B cell (primary cell): Measurements from ENCODE around the gene CENPP. TPM values are rescaled to one million over a fixed set of nuclear protein-coding genes. Genes with fewer than 3 reads are reported as not detected.

Source experiments
- ATAC-seq: fragments of 200-7000 bp; cut with Tn5 transposase; one replicate; pipeline ENCODE4 v1.10.0; 2021; ENCODE audit warnings: low read depth, mild to moderate bottlenecking, moderate number of reproducible peaks, moderate library complexity
- CTCF ChIA-PET: fragments of 350-600 bp; sonication (Branson Sonifier 250); formaldehyde crosslinking; loops from one replicate; lab custom pipeline; 2021; ENCODE audit warnings: antibody characterized with exemption, inconsistent platforms; lab: Charles Lee
- POLR2A ChIA-PET: fragments of 350-600 bp; sonication (Branson Sonifier 250); formaldehyde crosslinking; loops from one replicate; lab custom pipeline; 2021; ENCODE audit warnings: antibody characterized with exemption; lab: Charles Lee
- DNase-seq: peaks from one replicate; pipeline ENCODE4 v3.0.0; 2013
- H2AFZ ChIP-seq: 2 replicates; pipeline ENCODE4 v1.6.1; 2012; ENCODE audit warnings: mild to moderate bottlenecking, low read depth, low read length; ENCODE audit not compliant: insufficient read depth, poor library complexity, severe bottlenecking
- H3K27ac ChIP-seq, 2 donors: 1 replicate in 1 of 2; 2 replicates in 1 of 2; pipeline ENCODE4 v1.5.1; 2012 to 2013; ENCODE audit warnings: low read length in 2 of 2, mild to moderate bottlenecking in 2 of 2, moderate library complexity in 1 of 2
- H3K27me3 ChIP-seq, 4 experiments: fragments of 200-600 bp in 1 of 4; sonication (generic) in 1 of 4; replicated peaks in 1 of 4; 1 replicate in 2 of 4; 2 replicates in 2 of 4; pipeline versions ENCODE4 v1.6.1 to v1.7.0; 2013 to 2016; ENCODE audit warnings: low read length in 3 of 4, mild to moderate bottlenecking in 2 of 4, mixed read lengths in 1 of 4, moderate library complexity in 1 of 4; ENCODE audit not compliant: insufficient read depth in 4 of 4, control insufficient read depth in 3 of 4; ENCODE audit errors: control extremely low read depth in 1 of 4
- H3K36me3 ChIP-seq, 2 experiments: replicated peaks in 1 of 2; 1 replicate in 1 of 2; 2 replicates in 1 of 2; pipeline versions ENCODE4 v1.6.1 to v1.7.1; 2013; ENCODE audit warnings: low read length in 1 of 2; ENCODE audit not compliant: insufficient read depth in 2 of 2, control insufficient read depth in 1 of 2; ENCODE audit errors: control extremely low read depth in 1 of 2, extremely low read depth in 1 of 2
- H3K4me1 ChIP-seq, 2 donors: fragments of 200-600 bp in 1 of 2; sonication (generic) in 1 of 2; 1 replicate in 1 of 2; 2 replicates in 1 of 2; pipeline versions ENCODE4 v1.5.1 to v1.6.1; 2013 to 2017; ENCODE audit warnings: low read length in 2 of 2; ENCODE audit not compliant: control insufficient read depth in 2 of 2, insufficient read depth in 2 of 2
- H3K4me2 ChIP-seq: replicated peaks from 2 replicates; pipeline ENCODE3; 2012; ENCODE audit warnings: mild to moderate bottlenecking, low read depth, low read length; ENCODE audit not compliant: poor library complexity, severe bottlenecking
- H3K4me3 ChIP-seq, 5 experiments: fragments of 200-600 bp in 1 of 5; sonication (generic) in 1 of 5; 1 replicate in 3 of 5; 2 replicates in 2 of 5; pipeline versions ENCODE4 v1.5.1 to v1.7.0; 2011 to 2016; ENCODE audit warnings: low read length in 4 of 5, mild to moderate bottlenecking in 4 of 5, low read depth in 2 of 5, control low read depth in 1 of 5, moderate library complexity in 1 of 5; ENCODE audit not compliant: insufficient read depth in 1 of 5; ENCODE audit errors: control extremely low read depth in 1 of 5, extremely low read depth in 1 of 5
- H3K79me2 ChIP-seq: fragments of 200-600 bp; sonication (generic); one replicate; pipeline ENCODE4 v1.6.0; 2016; ENCODE audit warnings: low read length; ENCODE audit not compliant: control insufficient read depth, insufficient read depth
- H3K9ac ChIP-seq: fragments of 200-600 bp; sonication (generic); 2 replicates; pipeline ENCODE4 v1.6.1; 2017; ENCODE audit warnings: mild to moderate bottlenecking, low read length, moderate library complexity
- H3K9me3 ChIP-seq, 3 donors: one replicate each; pipeline versions ENCODE4 v1.6.1 to v1.7.1; 2013; ENCODE audit warnings: low read length in 2 of 3; ENCODE audit not compliant: control insufficient read depth in 2 of 3, insufficient read depth in 1 of 3; ENCODE audit errors: control extremely low read depth in 1 of 3
- H4K20me1 ChIP-seq: 2 replicates; pipeline ENCODE4 v1.6.0; 2012; ENCODE audit warnings: mild to moderate bottlenecking, low read length; ENCODE audit not compliant: insufficient read depth, control insufficient read depth, poor library complexity, severe bottlenecking
- H3K27ac Mint-ChIP-seq: one replicate; pipeline ENCODE4 v1.8.0; 2021; ENCODE audit warnings: mixed read lengths
- H3K27me3 Mint-ChIP-seq: one replicate; pipeline ENCODE4 v1.8.0; 2021; ENCODE audit warnings: mixed read lengths
- H3K4me1 Mint-ChIP-seq: one replicate; pipeline ENCODE4 v1.8.0; 2021; ENCODE audit warnings: mixed read lengths
- H3K4me3 Mint-ChIP-seq: one replicate; pipeline ENCODE4 v1.8.0; 2021; ENCODE audit warnings: mixed read lengths
- H3K9me3 Mint-ChIP-seq: one replicate; pipeline ENCODE4 v1.8.0; 2022; ENCODE audit warnings: mixed read lengths; ENCODE audit not compliant: insufficient read depth
- CTCF ChIP-seq: fragments of 200-600 bp; IDR thresholded peaks from one replicate; pipeline ENCODE4 v1.8.0; 2022; ENCODE audit warnings: antibody characterized with exemption, mild to moderate bottlenecking
- EZH2 ChIP-seq: IDR thresholded peaks from 2 replicates; pipeline ENCODE4 v1.6.1; 2012; ENCODE audit warnings: borderline replicate concordance, low read depth, mild to moderate bottlenecking, moderate library complexity, low read length; ENCODE audit not compliant: insufficient read depth, poor library complexity, severe bottlenecking
- WGBS: methylation state at CpG from one replicate; pipeline ENCODE4 v1.1.5; 2013; ENCODE audit warnings: missing lambda C conversion rate; ENCODE audit not compliant: insufficient coverage; 5-methylcytosine and 5-hydroxymethylcytosine counted together
- intact Hi-C: fragments of 100-400 bp; cut with micrococcal nuclease; formaldehyde crosslinking; loops from one replicate; pipeline ENCODE4 v1.10.0; 2022
- polyA plus RNA-seq: library from polyadenylated mRNA; depleted of rRNA; stranded (reverse); fragments of >200 nt; gene quantifications from 2 replicates; pipeline ENCODE4 v1.2.3, GENCODE V29; 2012
- total RNA-seq, 2 donors: library from RNA; stranded (reverse); fragments of 120-200 nt in 1 of 2; gene quantifications; 1 replicate in 1 of 2; 2 replicates in 1 of 2; pipeline versions ENCODE4 v1.2.3 to v1.2.4, GENCODE V29; 2013 to 2022

The CENPP gene
- total and polyA plus RNA-seq, 2 donors (not counting 1 experiment from before 2014, with no cell fraction given) = 1.4 to 6.2 TPM

GRCh38 chr9:92639791-92640271, 314.1 kb downstream of the CENPP start:
- DNase-seq = no peak
- no peaks in the 10 kb centered on the region for H3K27me3 ChIP-seq
- H2AFZ ChIP-seq = no peak overlapping the region
- no peaks in the 10 kb centered on the region for H3K79me2 ChIP-seq
- Mint-ChIP-seq H3K4me3 (no peak overlapping the region), H3K4me1 (no peaks in the 10 kb centered on the region), H3K27ac (no peak overlapping the region), H3K27me3 (no peaks in the 10 kb centered on the region), H3K9me3 (no peaks in the 10 kb centered on the region)
- no peak overlapping the region for H3K4me3 ChIP-seq
- H4K20me1 ChIP-seq = no peaks in the 10 kb centered on the region
- 97% methylated on average over 9 of the region's 9 CpGs for WGBS
- no peak for TF ChIP-seq EZH2
- no peak overlapping the region for H3K9ac ChIP-seq
- no peak for ATAC-seq
- peaks cover 0 to 82% of the 10 kb centered on the region in 2 experiments for H3K36me3 ChIP-seq
- intact Hi-C loops = no loop called here
- ChIA-PET CTCF (interaction anchor here (1.9 kb wide), 1 partner anchor 499 kb away, joined by 5 read pairs; no protein-coding TSS in a partner anchor), POLR2A (no interaction called here)
- H3K4me2 ChIP-seq = no peak overlapping the region
- no peak overlapping the region for H3K27ac ChIP-seq
- no peaks in the 10 kb centered on the region for H3K4me1 ChIP-seq
- no peaks in the 10 kb centered on the region for H3K9me3 ChIP-seq

- H3K27me3 Mint-ChIP-seq = no peaks in the 10 kb centered on the region
- WGBS = 95% methylated on average over 7 of the region's 8 CpGs
- TF ChIP-seq CTCF (no peak), EZH2 (no peak)
- CTCF ChIA-PET = no interaction called here
- POLR2A ChIA-PET = no interaction called here
- no peaks in the 10 kb centered on the region for H4K20me1 ChIP-seq
- H3K9me3 ChIP-seq = peaks cover 0 to 4% (median 4%) of the 10 kb centered on the region in 3 donors
- H3K4me1 ChIP-seq = no peaks in the 10 kb centered on the region
- ATAC-seq (no peak), DNase-seq (no peak)
- H3K27me3 ChIP-seq = no peaks in the 10 kb centered on the region
- no peak overlapping the region for H3K4me3 Mint-ChIP-seq
- H3K4me2 ChIP-seq = no peak overlapping the region
- peaks cover 0 to 82% of the 10 kb centered on the region in 2 experiments for H3K36me3 ChIP-seq
- no peaks in the 10 kb centered on the region for H3K79me2 ChIP-seq
- peaks cover 2% of the 10 kb centered on the region for H3K9me3 Mint-ChIP-seq
- intact Hi-C loops = no loop called here
- H2AFZ ChIP-seq = no peak overlapping the region
- H3K9ac ChIP-seq = no peak overlapping the region
- H3K4me1 Mint-ChIP-seq = no peaks in the 10 kb centered on the region
- H3K27ac Mint-ChIP-seq = no peak overlapping the region
- no peak overlapping the region for H3K4me3 ChIP-seq
- no peak overlapping the region for H3K27ac ChIP-seq
Measured at GRCh38 chr9:92640398-92641091, 314.8 kb downstream of the CENPP start.
